BLaER1 treated with 17β-estradiol and CSF1 and Interleukin-3, amounts not matched to agents 10 nM and 100 nM (cell line): ENCODE results near the gene CCDC82.

Source experiments
- H3K27ac ChIP-seq, 11 experiments: shearing (Covaris generic); formaldehyde crosslinking; 2 replicates each; pipeline ENCODE4 v1.8.1; 2022
- H3K27me3 ChIP-seq, 11 experiments: shearing (Covaris generic); formaldehyde crosslinking; 2 replicates each; pipeline ENCODE4 v1.8.1; 2022
- H3K36me3 ChIP-seq, 11 experiments: shearing (Covaris generic); formaldehyde crosslinking; 2 replicates each; pipeline ENCODE4 v1.8.1; 2022
- H3K4me1 ChIP-seq, 10 experiments: shearing (Covaris generic); formaldehyde crosslinking; 2 replicates each; pipeline ENCODE4 v1.8.1; 2022
- H3K4me2 ChIP-seq, 11 experiments: shearing (Covaris generic); formaldehyde crosslinking; 2 replicates each; pipeline ENCODE4 v1.8.1; 2022
- H3K4me3 ChIP-seq, 10 experiments: shearing (Covaris generic); formaldehyde crosslinking; 2 replicates each; pipeline ENCODE4 v1.8.1; 2022
- H3K9ac ChIP-seq, 11 experiments: shearing (Covaris generic); formaldehyde crosslinking; 2 replicates each; pipeline ENCODE4 v1.8.1; 2022
- H3K9me3 ChIP-seq, 11 experiments: shearing (Covaris generic); formaldehyde crosslinking; replicated peaks in 1 of 11; 2 replicates each; pipeline ENCODE4 v1.8.1; 2022
- H4K20me1 ChIP-seq, 11 experiments: shearing (Covaris generic); formaldehyde crosslinking; 2 replicates each; pipeline ENCODE4 v1.8.1; 2022
- Cebpa-rat ChIP-seq, 11 experiments: shearing (Covaris generic); IDR thresholded peaks; 2 replicates each; pipeline ENCODE4 v1.8.1; 2022

CCDC82 gene

GRCh38 chr11:96314326-96315020 is 75.2 kb downstream of the CCDC82 start:
- Histone ChIP-seq H3K4me1 (peaks cover 0 to 84% (median 12%) of the 10 kb centered on the region in 10 experiments; a peak in 15 of 20 replicates), H3K4me3 (no peak overlapping the region), H3K9ac (no peak overlapping the region), H3K27ac (no peak overlapping the region), H3K27me3 (no peaks in the 10 kb centered on the region), H3K9me3 (no peaks in the 10 kb centered on the region), H3K4me2 (peak overlapping the region in 9 of 11 experiments; percentile 0 to 79 (median 53); a peak in 16 of 22 replicates), H3K36me3 (peaks cover 0 to 62% (median 0%) of the 10 kb centered on the region in 11 experiments; a peak in 6 of 22 replicates), H4K20me1 (peaks cover 0 to 100% (median 0%) of the 10 kb centered on the region in 11 experiments; a peak in 5 of 22 replicates)
- TF ChIP-seq Cebpa-rat (IDR thresholded peaks at IDR 0.05) = no peak

DNA sequence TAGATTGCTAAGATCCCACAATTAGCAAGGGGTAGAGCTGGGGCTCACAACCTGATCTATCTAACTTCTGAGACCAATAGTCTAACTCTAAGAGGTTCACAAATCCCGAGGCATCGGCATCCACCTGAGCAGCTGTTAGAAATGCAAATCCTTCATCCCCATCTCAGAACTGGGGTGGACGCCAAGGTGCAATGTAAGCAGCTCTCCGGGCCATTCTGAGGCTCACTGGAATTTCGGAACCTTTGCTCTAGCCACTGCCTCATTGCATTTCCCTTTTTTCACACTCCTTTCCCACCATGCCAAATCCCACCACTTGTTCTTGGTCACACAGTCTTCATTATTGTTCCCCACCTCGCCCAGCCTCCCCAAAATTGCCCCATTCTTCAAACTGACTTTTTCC is 76.5 kb downstream of the CCDC82 start:
- Histone ChIP-seq H3K27me3 (no peaks in the 10 kb centered on the region), H3K4me1 (peaks cover 0 to 84% (median 12%) of the 10 kb centered on the region in 10 experiments; a peak in 15 of 20 replicates), H3K27ac (no peak overlapping the region), H3K36me3 (peaks cover 0 to 59% (median 0%) of the 10 kb centered on the region in 11 experiments; a peak in 6 of 22 replicates), H3K9me3 (no peaks in the 10 kb centered on the region), H3K9ac (no peak overlapping the region), H3K4me3 (no peak overlapping the region), H4K20me1 (peaks cover 0 to 100% (median 0%) of the 10 kb centered on the region in 11 experiments; a peak in 5 of 22 replicates), H3K4me2 (peak overlapping the region in 4 of 11 experiments; percentile 30 to 73 (median 58); a peak in 3 of 22 replicates)
- no peak for TF ChIP-seq Cebpa-rat (IDR thresholded peaks at IDR 0.05)

DNA sequence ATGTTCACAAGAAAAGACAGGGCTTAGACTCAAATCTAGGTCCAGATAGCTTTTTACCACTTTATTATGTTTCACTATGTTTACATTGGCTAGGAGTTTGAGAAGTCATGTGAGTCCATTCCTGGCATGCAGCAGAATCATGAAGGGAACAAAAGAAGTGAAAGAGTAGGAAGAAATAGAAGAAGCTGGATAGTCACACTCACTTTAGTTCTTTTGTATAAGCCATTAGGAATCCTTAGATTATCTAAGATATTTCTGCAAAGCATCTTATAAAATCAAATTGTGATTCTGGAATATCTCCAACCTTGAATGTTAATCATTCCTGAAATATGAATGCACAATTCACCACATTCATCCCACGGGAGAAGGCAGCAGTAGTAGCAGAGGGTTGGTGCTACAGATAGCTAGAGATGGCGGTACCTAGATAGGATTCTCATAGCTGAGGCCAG is 78.6 kb downstream of the CCDC82 start:
- Histone ChIP-seq H3K27ac (no peak overlapping the region; a peak in 1 of 22 replicates), H3K4me2 (peak overlapping the region in 1 of 11 experiments; percentile 58; a peak in 1 of 22 replicates), H3K9ac (no peak overlapping the region), H3K36me3 (peaks cover 0 to 53% (median 0%) of the 10 kb centered on the region in 11 experiments; a peak in 6 of 22 replicates), H3K4me1 (peaks cover 0 to 84% (median 14%) of the 10 kb centered on the region in 10 experiments; a peak in 15 of 20 replicates), H3K9me3 (no peaks in the 10 kb centered on the region), H3K27me3 (no peaks in the 10 kb centered on the region), H4K20me1 (peaks cover 0 to 100% (median 0%) of the 10 kb centered on the region in 11 experiments; a peak in 5 of 22 replicates), H3K4me3 (no peak overlapping the region)
- no peak for TF ChIP-seq Cebpa-rat (IDR thresholded peaks at IDR 0.05)

- TF ChIP-seq Cebpa-rat (IDR thresholded peaks at IDR 0.05) = no peak
- H3K4me1 ChIP-seq = peaks cover 0 to 82% (median 14%) of the 10 kb centered on the region in 10 experiments; a peak in 15 of 20 replicates
Measured at GRCh38 chr11:96310236-96310635, 79.5 kb downstream of the CCDC82 start.

DNA sequence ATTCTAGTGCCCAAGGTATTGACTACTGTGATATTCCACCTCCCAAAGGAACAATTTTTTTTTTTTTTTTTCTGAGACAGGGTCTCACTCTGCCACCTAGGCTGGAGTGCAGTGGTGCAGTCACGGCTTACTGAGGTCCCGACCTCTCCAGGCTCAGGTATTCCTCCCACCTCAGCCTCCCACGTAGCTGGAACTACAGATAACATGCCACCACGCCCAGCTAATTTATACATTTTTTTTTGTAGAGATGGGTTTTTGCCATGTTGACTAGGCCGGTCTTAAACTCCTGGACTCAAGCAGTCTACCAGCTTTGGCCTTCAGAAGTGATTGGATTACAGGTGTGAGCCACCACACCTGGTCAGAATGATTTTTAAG is 80.1 kb downstream of the CCDC82 start:
- peak overlapping the region in 2 of 11 experiments; percentile 39 to 50; a peak in 3 of 22 replicates for H3K4me2 ChIP-seq
- no peak overlapping the region for H3K4me3 ChIP-seq
- no peak overlapping the region for H3K9ac ChIP-seq

More at GRCh38 chr11:96310236-96310635, 79.5 kb downstream of the CCDC82 start:
- H3K9ac ChIP-seq = no peak overlapping the region
- H4K20me1 ChIP-seq = peaks cover 0 to 100% (median 0%) of the 10 kb centered on the region in 11 experiments; a peak in 5 of 22 replicates
- H3K4me2 ChIP-seq = no peak overlapping the region
- no peak overlapping the region for H3K4me3 ChIP-seq
- H3K27ac ChIP-seq = no peak overlapping the region
- H3K27me3 ChIP-seq = no peaks in the 10 kb centered on the region
- H3K9me3 ChIP-seq = no peaks in the 10 kb centered on the region
- peaks cover 0 to 46% (median 0%) of the 10 kb centered on the region in 11 experiments; a peak in 6 of 22 replicates for H3K36me3 ChIP-seq

GRCh38 chr11:96309016-96309642 is 80.6 kb downstream of the CCDC82 start:
- Histone ChIP-seq H3K4me1 (peaks cover 0 to 82% (median 7%) of the 10 kb centered on the region in 10 experiments; a peak in 15 of 20 replicates), H3K9ac (no peak overlapping the region), H3K4me2 (peak overlapping the region in 2 of 11 experiments; percentile 39 to 50; a peak in 3 of 22 replicates), H4K20me1 (peaks cover 0 to 100% (median 0%) of the 10 kb centered on the region in 11 experiments; a peak in 5 of 22 replicates), H3K27me3 (no peaks in the 10 kb centered on the region), H3K4me3 (no peak overlapping the region), H3K36me3 (peaks cover 0 to 46% (median 0%) of the 10 kb centered on the region in 11 experiments; a peak in 6 of 22 replicates), H3K27ac (no peak overlapping the region), H3K9me3 (no peaks in the 10 kb centered on the region)
- no peak for TF ChIP-seq Cebpa-rat (IDR thresholded peaks at IDR 0.05)

More for the DNA sequence above, 80.1 kb downstream of the CCDC82 start:
- no peak overlapping the region for H3K27ac ChIP-seq
- H3K27me3 ChIP-seq = no peaks in the 10 kb centered on the region
- H3K4me1 ChIP-seq = peaks cover 0 to 82% (median 12%) of the 10 kb centered on the region in 10 experiments; a peak in 15 of 20 replicates
- H3K36me3 ChIP-seq = peaks cover 0 to 46% (median 0%) of the 10 kb centered on the region in 11 experiments; a peak in 6 of 22 replicates
- TF ChIP-seq Cebpa-rat (IDR thresholded peaks at IDR 0.05) = no peak
- H3K9me3 ChIP-seq = no peaks in the 10 kb centered on the region
- H4K20me1 ChIP-seq = peaks cover 0 to 100% (median 0%) of the 10 kb centered on the region in 11 experiments; a peak in 5 of 22 replicates

- Histone ChIP-seq H3K4me2 (peak overlapping the region in 4 of 11 experiments; percentile 24 to 50 (median 36); a peak in 6 of 22 replicates), H3K4me1 (peaks cover 0 to 83% (median 4%) of the 10 kb centered on the region in 10 experiments; a peak in 10 of 20 replicates), H3K36me3 (peaks cover 0 to 39% (median 0%) of the 10 kb centered on the region in 11 experiments; a peak in 6 of 22 replicates), H3K9me3 (no peaks in the 10 kb centered on the region), H3K9ac (no peak overlapping the region), H3K27ac (no peak overlapping the region), H4K20me1 (peaks cover 0 to 100% (median 0%) of the 10 kb centered on the region in 11 experiments; a peak in 5 of 22 replicates), H3K27me3 (no peaks in the 10 kb centered on the region), H3K4me3 (no peak overlapping the region)
- TF ChIP-seq Cebpa-rat (IDR thresholded peaks at IDR 0.05) = no peak
Measured at GRCh38 chr11:96307776-96308140, 82.0 kb downstream of the CCDC82 start.

DNA sequence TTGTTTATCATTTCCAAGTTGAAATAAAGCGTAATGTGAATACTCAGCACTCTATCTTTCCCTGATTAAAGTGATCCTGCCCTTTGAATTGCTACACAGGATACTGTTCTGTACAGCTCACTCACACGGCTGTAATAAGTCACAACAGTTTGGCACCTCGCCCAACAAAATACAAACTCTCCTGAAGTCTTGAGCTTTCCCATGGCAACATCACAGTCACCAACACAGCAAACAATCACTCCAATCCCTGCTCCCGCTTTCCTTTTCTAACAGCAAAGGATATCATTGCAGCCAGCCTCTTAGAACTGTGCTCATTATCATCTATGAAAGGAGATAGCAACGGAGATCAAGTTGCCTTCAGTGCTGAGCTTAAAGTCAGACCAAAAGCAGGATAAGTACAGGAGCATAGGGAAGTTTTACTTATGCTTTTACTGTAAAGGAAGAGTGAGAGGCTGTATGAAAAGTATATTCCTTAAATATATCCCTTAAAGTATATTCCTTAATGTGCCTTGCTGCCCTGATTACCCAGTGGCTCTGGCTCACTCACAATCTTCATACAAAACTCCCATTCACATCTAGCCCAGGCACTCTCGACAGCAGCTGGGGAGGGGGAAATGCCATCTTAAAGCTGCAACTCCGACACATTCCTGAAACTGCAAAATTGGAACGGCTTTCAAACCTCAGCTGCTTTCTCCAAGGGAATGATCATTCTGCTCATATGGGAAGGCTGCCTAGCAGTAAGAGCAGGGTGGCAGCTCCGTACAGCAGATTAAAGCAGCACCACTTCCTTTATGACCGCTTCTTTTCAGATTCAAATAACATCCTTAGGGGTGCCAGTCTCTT is 82.6 kb downstream of the CCDC82 start:
- Histone ChIP-seq H3K4me3 (no peak overlapping the region), H3K4me1 (peaks cover 0 to 89% (median 4%) of the 10 kb centered on the region in 10 experiments; a peak in 10 of 20 replicates), H3K9me3 (no peaks in the 10 kb centered on the region), H4K20me1 (peaks cover 0 to 100% (median 0%) of the 10 kb centered on the region in 11 experiments; a peak in 5 of 22 replicates), H3K27me3 (no peaks in the 10 kb centered on the region), H3K36me3 (peaks cover 0 to 33% (median 0%) of the 10 kb centered on the region in 11 experiments; a peak in 6 of 22 replicates), H3K27ac (no peak overlapping the region), H3K9ac (no peak overlapping the region), H3K4me2 (peak overlapping the region in 4 of 11 experiments; percentile 24 to 50 (median 36); a peak in 7 of 22 replicates)
- no peak for TF ChIP-seq Cebpa-rat (IDR thresholded peaks at IDR 0.05)
